HEK293T (cell line): Measurements from ENCODE around the gene TNFAIP8.

Experiments
- ARNT ChIP-seq: fragments of 450-650 bp; IDR thresholded peaks from 2 replicates; pipeline ENCODE4 v1.6.1; 2017; ENCODE audit warnings: mild to moderate bottlenecking
- CTBP1 ChIP-seq: fragments of 450-650 bp; IDR thresholded peaks from 2 replicates; pipeline ENCODE4 v1.6.1; 2016; ENCODE audit warnings: borderline replicate concordance
- ELF4 ChIP-seq: fragments of 450-650 bp; IDR thresholded peaks from 2 replicates; pipeline ENCODE4 v1.6.1; 2017; ENCODE audit warnings: antibody characterized with exemption
- FOXM1 ChIP-seq: fragments of 450-650 bp; IDR thresholded peaks from 2 replicates; pipeline ENCODE4 v1.6.1; 2017; ENCODE audit warnings: mild to moderate bottlenecking, borderline replicate concordance
- HDGF ChIP-seq: fragments of 450-650 bp; IDR thresholded peaks from 2 replicates; pipeline ENCODE4 v1.6.1; 2017; ENCODE audit warnings: antibody characterized with exemption, borderline replicate concordance

DNA sequence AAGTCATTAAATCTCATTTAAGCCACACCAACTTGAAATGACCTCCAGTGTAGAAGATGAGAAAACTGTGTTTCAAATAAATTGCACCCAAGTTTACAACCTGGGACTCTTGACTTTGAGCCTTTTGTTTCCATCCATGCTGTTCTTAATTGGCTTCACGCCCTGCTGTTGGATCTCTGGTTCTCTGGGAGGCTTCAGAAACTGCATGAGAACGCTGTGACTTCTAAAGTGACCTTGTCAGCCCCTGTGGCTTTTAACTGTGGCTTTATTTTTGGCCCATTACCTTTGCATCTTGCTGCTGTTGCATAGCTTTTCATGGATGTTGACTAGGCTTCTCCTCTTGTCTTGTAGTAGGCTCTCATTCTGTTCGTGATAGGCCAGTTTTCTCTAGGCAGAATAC, 29.3 kb downstream of the TNFAIP8 start:
- no peak for TF ChIP-seq ARNT
- no peak for TF ChIP-seq HDGF
- no peak for TF ChIP-seq ELF4
- no peak for TF ChIP-seq CTBP1
- no peak for TF ChIP-seq FOXM1
